Lung (tissue), 12 donors: ENCODE measurements around the gene RNF19B. TPM values are rescaled to one million over a fixed set of nuclear protein-coding genes. Genes with fewer than 3 reads are reported as not detected.
A peak's percentile ranks its signal among the peaks of the same experiment; 100 is the strongest.

Experiments used
- ATAC-seq: fragments of 200-7000 bp; cut with Tn5 transposase; one replicate; pipeline ENCODE4 v1.9.1; 2020; ENCODE audit warnings: moderate number of reproducible peaks; ENCODE audit not compliant: insufficient read depth, low FRiP score
- DNase-seq, 3 donors: peaks; one replicate each; pipeline ENCODE4 v3.0.0-alpha.2; 2013 to 2017
- H3K27ac ChIP-seq, 2 donors: one replicate each; pipeline ENCODE4 v1.5.1; 2013; ENCODE audit warnings: mild to moderate bottlenecking in 2 of 2, moderate library complexity in 2 of 2, control low read depth in 1 of 2, inconsistent platforms in 1 of 2, low read depth in 1 of 2, low read length in 1 of 2
- H3K27me3 ChIP-seq, 3 donors: one replicate each; pipeline ENCODE4 v1.5.1; 2013; ENCODE audit warnings: low read length in 2 of 3; ENCODE audit not compliant: control insufficient read depth in 3 of 3, insufficient read depth in 3 of 3
- H3K36me3 ChIP-seq, 4 donors: one replicate each; pipeline ENCODE4 v1.5.1; 2013; ENCODE audit warnings: low read length in 4 of 4, mild to moderate bottlenecking in 1 of 4, moderate library complexity in 1 of 4; ENCODE audit not compliant: control insufficient read depth in 4 of 4, insufficient read depth in 4 of 4
- H3K4me1 ChIP-seq, 5 donors: one replicate each; pipeline ENCODE4 v1.5.1; 2013; ENCODE audit warnings: low read length in 5 of 5, mild to moderate bottlenecking in 2 of 5, moderate library complexity in 1 of 5; ENCODE audit not compliant: control insufficient read depth in 5 of 5, insufficient read depth in 5 of 5
- H3K4me3 ChIP-seq: one replicate; pipeline ENCODE4 v1.5.1; 2013; ENCODE audit warnings: mild to moderate bottlenecking, control low read depth, moderate library complexity
- H3K9ac ChIP-seq, 2 donors: one replicate each; pipeline ENCODE4 v1.5.1; 2013; ENCODE audit warnings: low read length in 2 of 2, control low read depth in 1 of 2; ENCODE audit not compliant: insufficient read depth in 1 of 2
- H3K9me3 ChIP-seq, 4 donors: one replicate each; pipeline ENCODE4 v1.5.1; 2013; ENCODE audit warnings: low read length in 3 of 4, mild to moderate bottlenecking in 1 of 4, moderate library complexity in 1 of 4; ENCODE audit not compliant: control insufficient read depth in 4 of 4, insufficient read depth in 3 of 4
- CTCF ChIP-seq: IDR thresholded peaks from 2 replicates; pipeline ENCODE4 v1.5.1; 2012; ENCODE audit warnings: mild to moderate bottlenecking; ENCODE audit errors: control extremely low read depth, extremely low read depth
- WGBS, 2 donors: extraction: QIAGEN DNeasy Blood & Tissue Kit; methylation state at CpG; one replicate each; pipeline ENCODE4 v1.1.7; 2013; 5-methylcytosine and 5-hydroxymethylcytosine counted together
- polyA plus RNA-seq, 2 donors: library from polyadenylated mRNA; stranded (reverse); fragments of 200-250 nt; gene quantifications; one replicate each; pipeline ENCODE4 v1.2.1, GENCODE V29; 2013
- total RNA-seq, 2 donors: library from RNA; depleted of rRNA in 1 of 2; stranded (reverse); fragments of >200 nt in 1 of 2; gene quantifications; one replicate each; pipeline ENCODE4 v1.2.1, GENCODE V29; 2014 to 2021
- donor health status: control.
- donor health status: control.
- donor health status: Bipolar disorder and iron deficiency.
- donor health status: healthy.
- donor health status: DM: yes; HTN: yes; CAD: no.

RNF19B gene
- total and polyA plus RNA-seq, 4 donors = 5.1 to 65.9 (median 26.8) TPM

DNA sequence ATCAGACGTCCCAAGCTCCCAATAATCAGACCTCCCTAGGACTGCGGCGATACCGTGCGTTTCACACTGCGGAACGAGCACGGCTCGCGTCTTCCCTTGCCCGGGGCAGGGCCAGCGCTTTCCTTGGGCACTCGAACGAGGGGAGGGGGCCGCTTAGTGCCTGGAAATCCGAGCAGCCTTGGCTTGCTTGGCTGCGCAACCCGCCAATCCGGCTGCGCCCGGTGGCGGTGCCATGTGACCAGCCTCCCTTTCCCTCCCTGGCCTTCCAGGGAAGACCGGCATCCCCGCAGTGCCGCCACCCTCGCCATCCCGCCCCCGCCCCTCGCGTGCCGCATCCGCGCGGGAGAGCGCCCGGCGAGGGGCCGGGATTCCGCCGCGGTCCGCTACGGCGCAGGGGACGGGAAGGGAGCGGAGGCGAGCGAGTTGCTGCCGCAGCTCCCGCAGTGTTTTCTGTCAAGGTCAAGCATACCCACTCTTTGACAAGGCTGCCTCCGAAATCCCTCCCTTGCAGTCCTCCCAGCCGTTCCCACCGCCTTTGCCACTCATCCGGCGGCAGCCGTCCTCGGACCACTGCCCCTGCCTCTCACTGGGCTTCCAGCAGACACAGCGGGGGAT is 8.3 kb upstream of the RNF19B start:
- Histone ChIP-seq H3K4me1 (peaks cover 0 to 4% (median 0%) of the 10 kb centered on the region in 5 donors), H3K27me3 (peaks cover 0 to 19% (median 2%) of the 10 kb centered on the region in 3 donors), H3K9ac (peak overlapping the region in 1 of 2 donors; percentile 40), H3K9me3 (no peaks in the 10 kb centered on the region), H3K4me3 (peak overlapping the region; percentile 41), H3K36me3 (no peaks in the 10 kb centered on the region), H3K27ac (peak overlapping the region in 1 of 2 donors; percentile 68)
- TF ChIP-seq CTCF = no peak
- DNase-seq = peak; percentile 73 to 85 (median 77)
- peak; percentile 69 for ATAC-seq
- WGBS, 2 donors = 2% methylated on average over 58 of the region's 58 CpGs

GRCh38 chr1:32971576-32971975 is 7.0 kb upstream of the RNF19B start:
- Histone ChIP-seq H3K9ac (no peak overlapping the region), H3K36me3 (no peaks in the 10 kb centered on the region), H3K9me3 (no peaks in the 10 kb centered on the region), H3K27ac (no peak overlapping the region), H3K4me3 (no peak overlapping the region), H3K4me1 (peaks cover 0 to 4% (median 0%) of the 10 kb centered on the region in 5 donors), H3K27me3 (peaks cover 0 to 19% (median 2%) of the 10 kb centered on the region in 3 donors)
- no peak for TF ChIP-seq CTCF
- 92 to 100% methylated on average over 3 of the region's 3 CpGs for WGBS, 2 donors
- no peak for ATAC-seq
- no peak for DNase-seq

- H3K9ac ChIP-seq = no peak overlapping the region
- H3K9me3 ChIP-seq = no peaks in the 10 kb centered on the region
- 93 to 100% methylated on average over 1 of the region's 1 CpG for WGBS, 2 donors
- TF ChIP-seq CTCF = no peak
- DNase-seq (no peak), ATAC-seq (no peak)
- peaks cover 0 to 19% (median 2%) of the 10 kb centered on the region in 3 donors for H3K27me3 ChIP-seq
- H3K4me1 ChIP-seq = peaks cover 0 to 4% (median 0%) of the 10 kb centered on the region in 5 donors
- H3K4me3 ChIP-seq = no peak overlapping the region
- no peaks in the 10 kb centered on the region for H3K36me3 ChIP-seq
- peak overlapping the region in 1 of 2 donors; percentile 33 for H3K27ac ChIP-seq
Observed at GRCh38 chr1:32971156-32971555, 6.5 kb upstream of the RNF19B start.

- Histone ChIP-seq H3K9ac (no peak overlapping the region), H3K9me3 (no peaks in the 10 kb centered on the region), H3K36me3 (no peaks in the 10 kb centered on the region), H3K27me3 (peaks cover 0 to 19% (median 2%) of the 10 kb centered on the region in 3 donors), H3K4me3 (no peak overlapping the region), H3K4me1 (peaks cover 0 to 4% (median 0%) of the 10 kb centered on the region in 5 donors), H3K27ac (no peak overlapping the region)
- ATAC-seq (no peak), DNase-seq (no peak)
- TF ChIP-seq CTCF = no peak
Observed at GRCh38 chr1:32969566-32969965, 5.0 kb upstream of the RNF19B start.
